Activated T-helper 2 cell treated with anti-CD3 and anti-CD28 coated beads, Interferon-gamma antibody, Interleukin-2, Interleukin-4, amounts not matched to agents 10 μg/mL and 5 μg/mL and 100 μg/mL, durations not matched to agents 14 hours and 24 hours and 36 hours (primary cell): ENCODE measurements around the gene DOCK9. TPM values are rescaled to one million over a fixed set of nuclear protein-coding genes. Genes with fewer than 3 reads are reported as not detected.

Experiments used
- total RNA-seq: library from RNA; stranded (reverse); gene quantifications from 2 replicates; pipeline ENCODE4 v1.2.3, GENCODE V29; 2022

The DOCK9 gene
- total RNA-seq, 1 donor from 2014 or later: 40.7 TPM

Other genes starting within 250 kb of the DOCK9 start
- not detected in 2 replicates for gene SLC15A1, start 225.4 kb downstream of the DOCK9 start, total RNA-seq
- 53.4 and 55.1 TPM in 2 replicates for gene UBAC2, start 222.8 kb upstream of the DOCK9 start, total RNA-seq